ACC112 (cell line): Measurements from ENCODE around the gene SLC43A2.
"Not testable (repeated sequence)": the region's sequence is repeated elsewhere in the genome, so short reads cannot be mapped to it uniquely, and the experiment has no call there.

Experiments
- H2AFZ ChIP-seq: fragments of 200-600 bp; sonication (generic); one replicate; pipeline ENCODE4 v1.6.0; 2017; ENCODE audit warnings: antibody characterized with exemption, low read length; ENCODE audit not compliant: unreplicated experiment
- H3K27ac ChIP-seq: fragments of 200-600 bp; sonication (generic); 2 replicates; pipeline ENCODE4 v1.5.1; 2014; ENCODE audit warnings: low read depth, mild to moderate bottlenecking, antibody characterized with exemption, low read length, moderate library complexity
- H3K27me3 ChIP-seq: fragments of 200-600 bp; sonication (generic); 2 replicates; pipeline ENCODE4 v1.6.1; 2014; ENCODE audit warnings: mild to moderate bottlenecking, antibody characterized with exemption, low read length, moderate library complexity, mixed read lengths; ENCODE audit not compliant: insufficient read depth
- H3K36me3 ChIP-seq: fragments of 200-600 bp; sonication (generic); 2 replicates; pipeline ENCODE4 v1.6.1; 2016; ENCODE audit warnings: mild to moderate bottlenecking, antibody characterized with exemption, low read length, moderate library complexity, mixed read lengths; ENCODE audit not compliant: insufficient read depth
- H3K4me1 ChIP-seq: fragments of 200-600 bp; sonication (generic); one replicate; pipeline ENCODE4 v1.6.1; 2016; ENCODE audit warnings: low read length, mixed read lengths; ENCODE audit not compliant: insufficient read depth, unreplicated experiment, control insufficient read depth
- H3K4me3 ChIP-seq: fragments of 200-600 bp; sonication (generic); 2 replicates; pipeline ENCODE4 v1.5.1; 2014; ENCODE audit warnings: mild to moderate bottlenecking, low read depth, low read length
- H3K79me2 ChIP-seq: fragments of 200-600 bp; sonication (generic); one replicate; pipeline ENCODE4 v1.6.0; 2016; ENCODE audit warnings: low read length; ENCODE audit not compliant: control insufficient read depth, unreplicated experiment, insufficient read depth

Gene SLC43A2

DNA sequence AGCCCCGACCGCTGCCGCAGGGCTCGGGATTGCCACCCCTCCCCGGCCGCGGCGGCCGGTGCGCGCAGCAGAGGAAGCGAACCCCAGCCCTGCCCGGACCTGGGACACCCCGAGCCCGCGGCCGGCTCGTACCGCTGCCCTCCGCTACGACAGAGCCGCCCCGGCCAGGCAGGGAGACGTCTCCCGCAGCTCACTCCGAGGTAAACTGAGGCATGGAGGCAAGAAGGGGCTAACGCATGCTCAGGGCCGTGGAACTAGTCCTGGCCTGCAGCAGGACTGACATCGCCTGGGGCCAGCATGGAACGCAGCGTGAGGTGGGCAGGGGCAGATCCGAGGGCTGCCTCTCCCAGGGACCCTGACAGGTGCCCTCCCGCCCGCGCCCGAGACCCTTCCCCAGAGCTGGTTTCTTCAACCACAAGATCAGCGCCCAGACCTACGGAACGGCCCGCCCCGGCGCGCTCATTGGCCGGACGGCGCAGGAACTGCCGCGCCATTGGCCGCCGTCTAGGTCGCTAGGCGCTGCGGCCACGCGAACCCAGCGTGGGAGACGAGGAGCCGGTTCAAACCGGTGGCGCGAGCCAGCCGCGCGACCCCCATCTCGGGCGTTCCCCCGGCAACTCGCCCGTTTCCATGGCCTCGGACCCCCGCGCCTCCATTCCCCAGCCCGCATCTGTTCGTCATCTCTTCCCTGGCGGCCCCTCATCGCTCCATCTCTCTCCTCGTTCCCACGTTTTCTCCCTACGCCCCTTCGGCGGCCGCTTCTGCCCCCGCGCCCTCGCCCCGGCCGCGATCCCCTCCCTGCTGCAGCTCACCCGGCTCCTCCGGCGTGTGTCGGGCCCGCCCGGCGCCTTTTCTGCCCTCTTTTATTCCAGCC, at the start of gene SLC43A2:
Gene SLC43A2, minus strand, starts transcription at position 853 of the 874 bp plus-strand sequence. CDS start 960 bp downstream, outside the sequence.
- H3K4me3 ChIP-seq = peak within 1 kb of the TSS; percentile 92
- no peaks in the 10 kb centered on the region for H3K27me3 ChIP-seq
- peak within 1 kb of the TSS; percentile 99 for H2AFZ ChIP-seq
- H3K27ac ChIP-seq = peak within 1 kb of the TSS; percentile 87
- peaks cover 8% of the 10 kb centered on the region for H3K4me1 ChIP-seq
- H3K79me2 ChIP-seq = no peaks in the 10 kb centered on the region
- no peaks in the 10 kb centered on the region for H3K36me3 ChIP-seq

GRCh38 chr17:1676401-1676800, 47.8 kb upstream of the SLC43A2 start:
- Histone ChIP-seq H3K27me3 (no peaks in the 10 kb centered on the region), H3K4me3 (no peak overlapping the region), H3K79me2 (peaks cover 20% of the 10 kb centered on the region), H3K27ac (no peak overlapping the region), H3K4me1 (no peaks in the 10 kb centered on the region), H3K36me3 (peaks cover 70% of the 10 kb centered on the region), H2AFZ (no peak overlapping the region)

GRCh38 chr17:1673041-1673785, 44.6 kb upstream of the SLC43A2 start:
- no peak overlapping the region for H3K4me3 ChIP-seq
- peaks cover 13% of the 10 kb centered on the region for H3K79me2 ChIP-seq
- no peak overlapping the region for H3K27ac ChIP-seq
- no peak overlapping the region for H2AFZ ChIP-seq
- H3K36me3 ChIP-seq = peaks cover 50% of the 10 kb centered on the region
- no peaks in the 10 kb centered on the region for H3K27me3 ChIP-seq
- peaks cover 12% of the 10 kb centered on the region for H3K4me1 ChIP-seq

DNA sequence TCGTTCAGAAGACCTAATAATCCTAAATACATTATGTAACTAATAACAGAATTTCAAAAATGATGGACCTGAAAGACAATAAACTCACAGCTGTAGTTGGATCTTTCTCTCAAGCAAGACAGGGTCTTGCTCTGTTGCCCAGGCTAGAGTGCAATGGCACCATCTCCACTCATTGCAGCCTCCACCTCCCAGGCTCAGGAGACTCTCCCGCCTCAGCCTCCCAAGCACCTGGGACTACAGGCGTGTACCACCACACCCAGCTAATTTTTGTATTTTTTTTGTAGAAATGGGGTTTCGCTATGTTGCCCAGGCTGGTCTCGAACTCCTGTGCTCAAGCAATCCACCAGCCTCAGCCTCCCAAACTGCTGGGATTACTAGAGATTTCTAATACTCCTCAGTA, 35.3 kb upstream of the SLC43A2 start:
- not testable (repeated sequence) for H3K4me3 ChIP-seq, H3K27ac ChIP-seq, H3K27me3 ChIP-seq, H2AFZ ChIP-seq, H3K79me2 ChIP-seq, H3K4me1 ChIP-seq
- H3K36me3 ChIP-seq = peaks cover 42% of the 10 kb centered on the region

DNA sequence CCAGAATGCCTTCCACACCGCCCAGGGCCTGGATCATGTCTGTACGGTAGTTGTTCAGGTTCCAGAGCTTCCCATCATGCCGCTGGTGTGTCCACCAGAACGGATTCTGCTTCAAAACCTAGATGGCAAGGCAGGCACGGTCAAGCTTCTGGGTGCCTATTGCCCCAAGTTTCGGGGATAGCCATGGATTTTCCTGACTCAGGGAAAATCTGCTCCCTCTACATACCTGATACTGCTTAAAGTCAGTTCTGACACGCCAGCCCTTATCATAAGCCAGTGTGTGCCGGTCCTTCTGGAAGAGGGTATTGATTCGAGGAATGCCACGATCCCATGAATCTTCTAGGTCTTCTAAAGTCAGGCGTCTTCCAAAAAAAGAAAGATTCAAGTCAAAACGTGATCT, 32.4 kb upstream of the SLC43A2 start:
- no peaks in the 10 kb centered on the region for H3K27me3 ChIP-seq
- no peaks in the 10 kb centered on the region for H3K4me1 ChIP-seq
- no peak overlapping the region for H2AFZ ChIP-seq
- H3K27ac ChIP-seq = no peak overlapping the region
- no peak overlapping the region for H3K4me3 ChIP-seq
- H3K36me3 ChIP-seq = peaks cover 54% of the 10 kb centered on the region
- no peaks in the 10 kb centered on the region for H3K79me2 ChIP-seq

DNA sequence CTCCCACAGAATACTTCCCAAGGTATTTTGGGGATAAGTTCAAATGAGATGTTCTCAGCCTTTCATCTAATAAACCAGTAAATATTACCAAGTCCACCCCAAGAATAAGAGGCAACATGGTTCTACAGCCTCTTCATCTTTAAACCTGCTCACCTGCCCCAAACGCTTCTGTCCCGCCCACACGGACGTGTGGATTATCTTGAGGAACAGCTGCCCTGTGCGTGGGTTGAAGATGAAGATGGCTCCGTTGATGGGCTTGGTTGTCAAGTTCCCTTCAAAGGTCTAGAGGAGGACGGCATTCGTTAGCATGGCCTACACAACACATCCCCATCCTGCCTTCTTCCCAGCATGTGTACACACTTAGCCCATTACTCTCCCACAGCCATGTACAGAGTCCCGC, 29.5 kb upstream of the SLC43A2 start:
- Histone ChIP-seq H2AFZ (no peak overlapping the region), H3K4me3 (no peak overlapping the region), H3K4me1 (no peaks in the 10 kb centered on the region), H3K79me2 (no peaks in the 10 kb centered on the region), H3K27me3 (no peaks in the 10 kb centered on the region), H3K36me3 (peaks cover 65% of the 10 kb centered on the region), H3K27ac (no peak overlapping the region)

DNA sequence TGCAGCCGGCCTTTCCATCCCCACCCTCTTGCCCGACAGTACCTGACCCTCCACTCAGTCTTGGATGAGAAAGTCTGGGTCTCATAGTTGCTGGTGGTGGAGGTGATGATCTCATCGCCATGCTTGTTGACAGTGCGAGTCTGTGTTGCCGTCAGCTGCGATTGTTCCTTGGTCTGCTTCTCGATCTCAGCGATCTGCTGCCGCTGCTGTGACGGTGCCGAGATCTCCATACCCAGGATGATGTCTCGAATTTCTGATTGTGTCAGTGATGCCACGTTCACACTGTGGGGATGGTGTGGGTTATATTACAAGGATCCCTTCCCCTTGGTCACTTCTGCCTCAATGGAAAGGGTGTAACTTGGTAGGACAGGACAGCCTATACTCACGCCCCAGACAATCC, 25.1 kb upstream of the SLC43A2 start:
- Histone ChIP-seq H3K27me3 (no peaks in the 10 kb centered on the region), H3K4me3 (no peak overlapping the region), H3K27ac (no peak overlapping the region), H3K4me1 (peaks cover 6% of the 10 kb centered on the region), H3K79me2 (no peaks in the 10 kb centered on the region), H3K36me3 (peaks cover 53% of the 10 kb centered on the region), H2AFZ (no peak overlapping the region)

DNA sequence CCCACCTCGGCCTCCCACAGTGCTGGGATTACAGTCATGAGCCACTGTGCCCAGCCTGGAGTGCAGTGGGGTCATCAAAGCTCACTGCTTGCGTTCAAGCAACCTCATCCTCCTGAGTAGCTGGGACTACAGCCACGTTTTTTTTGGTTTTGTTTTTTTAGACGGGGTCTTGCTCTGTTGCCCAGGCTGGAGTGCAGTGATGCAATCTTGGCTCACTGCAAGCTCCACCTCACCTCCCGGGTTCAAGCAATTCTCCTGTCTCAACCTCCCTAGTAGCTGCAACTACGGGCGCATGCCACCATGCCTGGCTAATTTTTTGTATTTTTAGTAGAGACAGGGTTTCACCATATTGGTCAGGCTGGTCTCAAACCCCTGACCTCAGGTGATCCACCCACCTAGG, 24.2 kb upstream of the SLC43A2 start:
- H3K4me3 ChIP-seq, H3K27ac ChIP-seq, H3K27me3 ChIP-seq, H2AFZ ChIP-seq, H3K79me2 ChIP-seq: not testable (repeated sequence)
- H3K36me3 ChIP-seq = peaks cover 43% of the 10 kb centered on the region
- peaks cover 13% of the 10 kb centered on the region for H3K4me1 ChIP-seq

DNA sequence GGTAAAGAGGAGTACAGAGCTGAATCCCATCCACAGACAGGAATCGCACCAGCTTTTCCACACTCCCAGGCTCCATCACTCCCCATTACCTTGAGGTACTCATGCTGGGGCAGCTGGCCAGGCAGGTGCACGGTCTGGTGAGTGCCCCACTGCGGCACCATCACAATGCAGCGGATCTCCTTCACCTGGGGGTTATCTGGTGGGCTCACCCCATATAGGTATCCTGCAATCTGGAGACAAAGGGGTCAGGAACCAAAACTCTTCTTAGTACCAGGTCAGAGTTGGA, 22.9 kb upstream of the SLC43A2 start:
- H3K27me3 ChIP-seq = no peaks in the 10 kb centered on the region
- H3K79me2 ChIP-seq = no peaks in the 10 kb centered on the region
- peaks cover 38% of the 10 kb centered on the region for H3K36me3 ChIP-seq
- no peak overlapping the region for H2AFZ ChIP-seq
- no peak overlapping the region for H3K27ac ChIP-seq
- no peak overlapping the region for H3K4me3 ChIP-seq
- peaks cover 14% of the 10 kb centered on the region for H3K4me1 ChIP-seq

DNA sequence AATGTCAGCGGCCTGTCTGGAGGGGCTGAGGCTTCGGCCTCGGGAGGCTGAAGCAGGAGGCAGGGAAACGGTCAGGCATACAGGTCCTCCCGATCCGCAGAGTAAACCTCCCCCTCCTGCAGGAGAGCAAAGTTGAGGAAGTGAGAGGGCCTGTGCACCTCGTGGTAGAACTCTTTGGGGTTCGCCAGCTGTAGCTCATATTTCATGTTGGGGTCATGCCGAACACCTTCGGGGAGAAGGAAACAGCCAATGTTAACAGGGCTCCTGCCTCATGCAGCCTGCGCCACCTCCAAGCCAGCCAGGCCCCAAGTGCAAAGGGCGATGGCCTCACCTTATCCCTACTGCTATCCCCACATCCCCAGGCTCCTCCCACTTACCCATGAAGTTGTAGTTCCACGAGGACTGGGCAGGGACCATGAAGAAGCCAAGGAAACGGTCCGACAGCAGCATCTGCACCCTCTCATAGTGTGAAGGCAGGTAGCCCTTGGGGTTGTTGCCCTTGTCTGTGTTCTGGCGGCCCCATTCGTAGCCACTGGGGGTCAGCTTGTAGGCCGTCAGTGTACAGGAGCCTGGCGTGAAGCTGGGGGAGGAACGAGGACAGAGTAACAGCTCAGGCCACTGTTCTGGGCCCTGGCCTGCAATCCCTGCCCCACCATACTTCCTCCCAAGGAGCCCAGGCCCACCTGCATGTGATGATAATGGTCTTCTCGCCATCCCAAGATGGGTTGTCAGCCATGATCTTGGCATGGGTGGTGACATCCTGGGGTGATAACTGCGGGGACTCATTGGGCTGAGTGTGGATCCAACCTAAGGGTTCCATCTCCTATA, 22.3 kb upstream of the SLC43A2 start:
- Histone ChIP-seq H3K36me3 (peaks cover 34% of the 10 kb centered on the region), H3K4me3 (no peak overlapping the region)

More for the DNA sequence above, 22.3 kb upstream of the SLC43A2 start:
- H3K27ac ChIP-seq = no peak overlapping the region
- H3K79me2 ChIP-seq = no peaks in the 10 kb centered on the region
- no peak overlapping the region for H2AFZ ChIP-seq
- peaks cover 14% of the 10 kb centered on the region for H3K4me1 ChIP-seq
- H3K27me3 ChIP-seq = no peaks in the 10 kb centered on the region
